Uterus (tissue), 2 donors: ENCODE measurements around the gene PCNX1.

Experiments used
- POLR2A ChIP-seq, 2 donors: fragments of 450-650 bp; IDR thresholded peaks; one replicate each; pipeline ENCODE4 v1.6.1; 2016; ENCODE audit warnings: antibody characterized with exemption in 2 of 2, mild to moderate bottlenecking in 1 of 2, moderate library complexity in 1 of 2
- TF ChIP-seq, protein P1 (sequence below), 4 experiments: fragments of 200-600 bp in 2 of 4; fragments of 450-650 bp in 2 of 4; sonication (generic) in 2 of 4; IDR thresholded peaks; one replicate each; pipeline ENCODE4 v1.5.1; 2016 to 2019; ENCODE audit warnings: antibody characterized with exemption in 4 of 4, mild to moderate bottlenecking in 2 of 4, moderate library complexity in 1 of 4

DNA sequence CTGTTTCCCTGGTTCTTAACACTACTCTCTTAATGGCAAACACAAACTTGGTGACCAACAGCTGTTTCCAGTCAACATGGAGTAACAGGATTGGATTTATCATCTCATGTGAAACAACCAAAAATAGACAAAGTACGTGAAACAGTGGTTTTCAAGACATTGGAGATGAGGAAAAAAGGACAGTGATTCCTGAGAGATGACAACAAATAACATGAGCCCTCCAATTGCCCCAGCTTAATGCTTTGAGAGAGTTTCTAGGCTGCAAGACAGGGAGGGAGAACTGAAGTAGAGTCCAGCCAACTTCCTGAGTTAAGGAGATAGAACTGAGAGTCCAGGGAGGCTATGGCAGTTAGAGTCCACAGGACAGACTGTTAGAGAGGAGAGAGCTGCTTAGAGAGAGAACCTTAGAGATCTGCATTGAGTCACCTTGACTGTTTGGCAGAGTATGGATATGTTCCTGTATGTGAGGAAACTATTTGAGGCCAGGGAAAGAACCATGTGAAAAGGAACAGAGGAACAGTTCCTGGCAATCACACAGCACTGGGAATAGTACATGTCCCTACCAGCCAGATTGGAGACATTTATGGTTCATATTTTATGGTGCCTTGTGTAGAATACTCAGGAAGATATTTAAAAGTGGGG is 106.4 kb downstream of the PCNX1 start:
- TF ChIP-seq POLR2A (IDR thresholded peaks at IDR 0.05): no peak
- TF ChIP-seq, protein P1, sequence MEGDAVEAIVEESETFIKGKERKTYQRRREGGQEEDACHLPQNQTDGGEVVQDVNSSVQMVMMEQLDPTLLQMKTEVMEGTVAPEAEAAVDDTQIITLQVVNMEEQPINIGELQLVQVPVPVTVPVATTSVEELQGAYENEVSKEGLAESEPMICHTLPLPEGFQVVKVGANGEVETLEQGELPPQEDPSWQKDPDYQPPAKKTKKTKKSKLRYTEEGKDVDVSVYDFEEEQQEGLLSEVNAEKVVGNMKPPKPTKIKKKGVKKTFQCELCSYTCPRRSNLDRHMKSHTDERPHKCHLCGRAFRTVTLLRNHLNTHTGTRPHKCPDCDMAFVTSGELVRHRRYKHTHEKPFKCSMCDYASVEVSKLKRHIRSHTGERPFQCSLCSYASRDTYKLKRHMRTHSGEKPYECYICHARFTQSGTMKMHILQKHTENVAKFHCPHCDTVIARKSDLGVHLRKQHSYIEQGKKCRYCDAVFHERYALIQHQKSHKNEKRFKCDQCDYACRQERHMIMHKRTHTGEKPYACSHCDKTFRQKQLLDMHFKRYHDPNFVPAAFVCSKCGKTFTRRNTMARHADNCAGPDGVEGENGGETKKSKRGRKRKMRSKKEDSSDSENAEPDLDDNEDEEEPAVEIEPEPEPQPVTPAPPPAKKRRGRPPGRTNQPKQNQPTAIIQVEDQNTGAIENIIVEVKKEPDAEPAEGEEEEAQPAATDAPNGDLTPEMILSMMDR (IDR thresholded peaks at IDR 0.05): no peak
